Ureter (tissue), 1 donor: Measurements from ENCODE around the gene TAF1L. TPM values are rescaled to one million over a fixed set of nuclear protein-coding genes. Genes with fewer than 3 reads are reported as not detected.
"Not testable (repeated sequence)": the region's sequence is repeated elsewhere in the genome, so short reads cannot be mapped to it uniquely, and the experiment has no call there.

Experiments used
- DNase-seq: peaks from one replicate; pipeline ENCODE4 v3.0.0-alpha.2; 2020; ENCODE audit warnings: low spot score
- total RNA-seq: library from RNA; stranded (reverse); gene quantifications from one replicate; pipeline ENCODE4 v1.2.4, GENCODE V29; 2023
- donor health status: DM: yes; HTN: yes; CAD: no.

The TAF1L gene
- total RNA-seq: not detected

GRCh38 chr9:32635362-32635761, at the start of gene TAF1L:
Gene TAF1L, minus strand, starts transcription at chr9:32635669. Its CDS starts 90 bp downstream, at chr9:32635579.
- no peak for DNase-seq

GRCh38 chr9:32681751-32682150, 46.3 kb upstream of the TAF1L start:
- no peak for DNase-seq

- DNase-seq: no peak
Observed at GRCh38 chr9:32677931-32678330, 42.5 kb upstream of the TAF1L start.

- DNase-seq: no peak
Observed at GRCh38 chr9:32672469-32672868, 37.0 kb upstream of the TAF1L start.

GRCh38 chr9:32671333-32671732, 35.9 kb upstream of the TAF1L start:
- DNase-seq: no peak

GRCh38 chr9:32665101-32665500, 29.6 kb upstream of the TAF1L start:
- DNase-seq: no peak

- no peak for DNase-seq
Observed at GRCh38 chr9:32663741-32664140, 28.3 kb upstream of the TAF1L start.

- no peak for DNase-seq
Observed at GRCh38 chr9:32647671-32648070, 12.2 kb upstream of the TAF1L start.

GRCh38 chr9:32644698-32645097, 9.2 kb upstream of the TAF1L start:
- no peak for DNase-seq

GRCh38 chr9:32633151-32633550, 2.3 kb downstream of the TAF1L start:
- not testable (repeated sequence) for DNase-seq

- DNase-seq: no peak
Observed at GRCh38 chr9:32631991-32632390, 3.5 kb downstream of the TAF1L start.

- DNase-seq: no peak
Observed at GRCh38 chr9:32627394-32627954, 8.0 kb downstream of the TAF1L start.

GRCh38 chr9:32625320-32625719, 10.1 kb downstream of the TAF1L start:
- DNase-seq: no peak

- no peak for DNase-seq
Observed at GRCh38 chr9:32622948-32623347, 12.5 kb downstream of the TAF1L start.

- no peak for DNase-seq
Observed at GRCh38 chr9:32618261-32618660, 17.2 kb downstream of the TAF1L start.

GRCh38 chr9:32606811-32607210, 28.7 kb downstream of the TAF1L start:
- DNase-seq: no peak

GRCh38 chr9:32603914-32604852, 31.3 kb downstream of the TAF1L start:
- no peak for DNase-seq

GRCh38 chr9:32599021-32599420, 36.4 kb downstream of the TAF1L start:
- DNase-seq: not testable (repeated sequence)

- DNase-seq: no peak
Observed at GRCh38 chr9:32596936-32597335, 38.5 kb downstream of the TAF1L start.

- no peak for DNase-seq
Observed at GRCh38 chr9:32596096-32596865, 39.2 kb downstream of the TAF1L start.

- DNase-seq: no peak
Observed at GRCh38 chr9:32590898-32591297, 44.6 kb downstream of the TAF1L start.

- no peak for DNase-seq
Observed at GRCh38 chr9:32590476-32590875, 45.0 kb downstream of the TAF1L start.
